Coronary artery (tissue), 2 donors: Measurements from ENCODE around the gene MRTFA.

Source experiments
- DNase-seq: peaks from one replicate; pipeline ENCODE4 v3.0.0-alpha.2; 2017; ENCODE audit warnings: low spot score
- H3K27ac ChIP-seq, 2 donors: fragments of 200-600 bp; sonication (generic); one replicate each; pipeline ENCODE4 v1.5.1; 2016 to 2019
- H3K4me3 ChIP-seq: fragments of 200-600 bp; sonication (generic); 2 replicates; pipeline ENCODE4 v1.5.1; 2016; ENCODE audit warnings: mild to moderate bottlenecking, moderate library complexity
- CTCF ChIP-seq: fragments of 200-600 bp; sonication (generic); IDR thresholded peaks from one replicate; pipeline ENCODE4 v1.5.1; 2019; ENCODE audit warnings: antibody characterized with exemption

MRTFA gene

GRCh38 chr22:40616578-40616977, 19.9 kb downstream of the MRTFA start:
- DNase-seq, result no peak
- TF ChIP-seq CTCF, result no peak
- no peak overlapping the region for H3K27ac ChIP-seq

GRCh38 chr22:40613067-40613466, 23.5 kb downstream of the MRTFA start:
- no peak for DNase-seq
- no peak for TF ChIP-seq CTCF
- H3K27ac ChIP-seq, result no peak overlapping the region
- H3K4me3 ChIP-seq, result no peak overlapping the region

More at GRCh38 chr22:40616578-40616977, 19.9 kb downstream of the MRTFA start:
- no peak overlapping the region for H3K4me3 ChIP-seq

GRCh38 chr22:40612291-40612751, 24.2 kb downstream of the MRTFA start:
- Histone ChIP-seq H3K4me3 (no peak overlapping the region), H3K27ac (no peak overlapping the region)
- TF ChIP-seq CTCF, result no peak
- DNase-seq, result no peak

GRCh38 chr22:40611606-40612005, 24.9 kb downstream of the MRTFA start:
- no peak for DNase-seq
- H3K27ac ChIP-seq, result no peak overlapping the region
- TF ChIP-seq CTCF, result no peak
- H3K4me3 ChIP-seq, result no peak overlapping the region

- Histone ChIP-seq H3K27ac (no peak overlapping the region), H3K4me3 (no peak overlapping the region)
- no peak for TF ChIP-seq CTCF
- DNase-seq, result no peak
Observed at GRCh38 chr22:40610329-40610850, 26.1 kb downstream of the MRTFA start.

- DNase-seq, result no peak
- TF ChIP-seq CTCF, result no peak
- H3K27ac ChIP-seq, result no peak overlapping the region
- H3K4me3 ChIP-seq, result no peak overlapping the region
Observed at GRCh38 chr22:40609216-40609615, 27.3 kb downstream of the MRTFA start.

- Histone ChIP-seq H3K4me3 (no peak overlapping the region), H3K27ac (no peak overlapping the region)
- TF ChIP-seq CTCF, result no peak
- no peak for DNase-seq
Observed at GRCh38 chr22:40607506-40607905, 29.0 kb downstream of the MRTFA start.
